GM12865 (cell line): ENCODE data around the gene CACNB4.

Experiments used
- DNase-seq: peaks from one replicate; pipeline ENCODE4 v3.0.0; 2010; ENCODE audit warnings: low read depth
- H3K4me3 ChIP-seq: 2 replicates; pipeline ENCODE4 v1.5.1; 2011; ENCODE audit warnings: mild to moderate bottlenecking, low read depth, low read length, control low read depth
- TF ChIP-seq, protein P1 (sequence below): IDR thresholded peaks from 2 replicates; pipeline ENCODE4 v1.5.1; 2011; ENCODE audit warnings: low read length, control low read depth, low read depth, inconsistent platforms; ENCODE audit not compliant: insufficient read depth; ENCODE audit errors: missing control alignments

The CACNB4 gene

DNA sequence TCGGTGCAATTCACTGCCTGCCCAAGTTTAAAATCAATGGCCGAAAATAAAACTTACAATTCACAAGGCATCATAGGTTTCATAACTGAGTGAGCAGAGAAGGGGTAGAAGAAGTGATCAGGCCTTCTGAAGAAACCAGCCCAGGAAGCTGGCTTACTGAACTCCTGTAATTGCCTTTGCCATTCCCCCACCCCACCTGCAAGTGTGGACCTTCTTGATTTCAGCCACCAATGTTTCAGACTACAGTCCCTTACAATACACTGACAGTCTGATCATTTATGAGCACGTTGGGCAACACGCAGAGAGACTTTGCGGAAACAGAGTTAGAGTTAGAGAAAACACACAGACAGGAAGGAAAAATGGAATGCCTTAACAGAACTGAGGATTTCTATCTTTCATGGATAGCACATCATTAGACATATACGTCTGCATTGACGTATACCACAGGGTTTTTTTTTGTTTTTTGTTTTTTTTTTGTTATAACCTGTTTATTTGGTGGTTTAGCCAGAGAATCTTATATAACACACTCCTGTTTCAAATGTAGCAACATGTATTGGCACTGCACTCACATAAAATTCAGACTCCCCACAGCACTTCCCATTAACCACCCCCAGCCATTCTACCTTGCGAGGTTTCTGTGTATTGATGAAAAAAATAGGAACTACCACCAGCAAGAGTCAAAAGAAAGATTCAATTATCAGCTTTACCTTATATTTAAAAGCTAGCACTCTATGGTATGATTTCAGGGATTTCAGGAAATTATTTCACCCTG, 126.4 kb downstream of the CACNB4 start:
- no peak overlapping the region for H3K4me3 ChIP-seq
- peak; percentile 78 for DNase-seq
- TF ChIP-seq, protein P1, sequence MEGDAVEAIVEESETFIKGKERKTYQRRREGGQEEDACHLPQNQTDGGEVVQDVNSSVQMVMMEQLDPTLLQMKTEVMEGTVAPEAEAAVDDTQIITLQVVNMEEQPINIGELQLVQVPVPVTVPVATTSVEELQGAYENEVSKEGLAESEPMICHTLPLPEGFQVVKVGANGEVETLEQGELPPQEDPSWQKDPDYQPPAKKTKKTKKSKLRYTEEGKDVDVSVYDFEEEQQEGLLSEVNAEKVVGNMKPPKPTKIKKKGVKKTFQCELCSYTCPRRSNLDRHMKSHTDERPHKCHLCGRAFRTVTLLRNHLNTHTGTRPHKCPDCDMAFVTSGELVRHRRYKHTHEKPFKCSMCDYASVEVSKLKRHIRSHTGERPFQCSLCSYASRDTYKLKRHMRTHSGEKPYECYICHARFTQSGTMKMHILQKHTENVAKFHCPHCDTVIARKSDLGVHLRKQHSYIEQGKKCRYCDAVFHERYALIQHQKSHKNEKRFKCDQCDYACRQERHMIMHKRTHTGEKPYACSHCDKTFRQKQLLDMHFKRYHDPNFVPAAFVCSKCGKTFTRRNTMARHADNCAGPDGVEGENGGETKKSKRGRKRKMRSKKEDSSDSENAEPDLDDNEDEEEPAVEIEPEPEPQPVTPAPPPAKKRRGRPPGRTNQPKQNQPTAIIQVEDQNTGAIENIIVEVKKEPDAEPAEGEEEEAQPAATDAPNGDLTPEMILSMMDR: no peak

DNA sequence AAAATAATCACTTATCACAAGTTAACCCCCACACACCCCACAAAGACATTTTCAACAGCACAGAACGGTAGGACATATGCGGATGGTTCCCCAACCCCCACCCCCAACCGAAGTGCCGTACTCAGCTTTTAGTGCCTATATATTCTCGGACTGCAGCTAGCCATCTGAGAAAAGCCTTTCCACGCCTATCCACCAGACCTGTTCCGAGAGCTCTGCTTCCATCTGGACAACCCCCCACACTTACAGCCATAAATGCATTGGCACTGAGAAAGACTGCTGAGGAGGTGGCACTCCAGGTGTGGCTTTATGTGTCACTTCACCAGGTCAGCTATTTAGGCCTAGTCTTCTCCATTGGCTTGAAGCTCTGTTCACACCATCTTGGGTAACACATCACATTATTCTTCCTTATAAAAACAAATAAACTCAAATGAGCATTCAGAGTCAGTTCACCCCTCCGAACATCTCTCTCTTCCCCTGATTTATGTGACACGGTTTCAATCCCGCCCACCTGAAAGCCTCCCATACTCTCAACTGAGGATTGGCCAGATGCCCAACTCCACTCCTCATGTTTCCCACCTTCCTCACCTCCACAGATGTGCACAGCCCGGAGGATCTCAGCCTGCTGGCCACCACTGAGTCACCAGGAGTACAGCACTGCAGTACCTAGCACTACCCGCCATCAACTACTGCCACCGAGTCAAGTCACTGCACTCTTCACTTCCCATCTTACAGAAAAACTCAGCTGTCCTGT, 127.4 kb downstream of the CACNB4 start:
- TF ChIP-seq, protein P1: no peak
- DNase-seq: no peak
- H3K4me3 ChIP-seq: no peak overlapping the region

DNA sequence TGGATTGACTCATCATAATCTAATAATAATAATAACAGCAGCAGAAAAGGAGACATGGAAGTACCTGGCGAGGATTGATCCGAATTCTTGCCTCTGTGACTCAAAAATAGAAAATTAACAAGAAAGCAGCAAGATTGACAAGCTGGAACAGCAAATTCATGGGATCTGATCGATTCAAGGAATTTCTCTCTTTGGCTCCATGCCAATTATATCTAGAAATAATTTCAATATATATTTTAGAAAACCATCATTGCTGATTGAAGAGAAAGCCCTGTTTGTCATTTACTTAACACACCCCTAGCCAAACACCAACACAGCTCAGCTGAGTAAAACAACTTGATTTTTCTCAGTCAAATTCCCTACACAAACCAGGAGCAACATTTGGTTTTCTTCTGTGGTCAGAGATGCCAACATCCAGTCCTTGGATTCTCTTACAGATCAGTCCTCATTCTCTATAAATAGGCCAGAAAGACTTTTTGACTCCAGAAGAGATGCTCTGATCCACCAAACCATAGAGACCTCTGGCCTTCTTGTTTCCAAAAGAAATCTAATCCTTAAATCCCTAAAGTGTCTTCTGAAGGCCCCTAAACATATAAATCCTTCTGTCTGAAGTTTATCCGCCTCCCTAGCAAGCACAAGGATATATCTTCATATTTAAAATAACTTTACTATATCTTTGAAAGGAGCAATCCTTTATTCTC, 129.9 kb downstream of the CACNB4 start:
- TF ChIP-seq, protein P1: no peak
- no peak overlapping the region for H3K4me3 ChIP-seq
- no peak for DNase-seq

DNA sequence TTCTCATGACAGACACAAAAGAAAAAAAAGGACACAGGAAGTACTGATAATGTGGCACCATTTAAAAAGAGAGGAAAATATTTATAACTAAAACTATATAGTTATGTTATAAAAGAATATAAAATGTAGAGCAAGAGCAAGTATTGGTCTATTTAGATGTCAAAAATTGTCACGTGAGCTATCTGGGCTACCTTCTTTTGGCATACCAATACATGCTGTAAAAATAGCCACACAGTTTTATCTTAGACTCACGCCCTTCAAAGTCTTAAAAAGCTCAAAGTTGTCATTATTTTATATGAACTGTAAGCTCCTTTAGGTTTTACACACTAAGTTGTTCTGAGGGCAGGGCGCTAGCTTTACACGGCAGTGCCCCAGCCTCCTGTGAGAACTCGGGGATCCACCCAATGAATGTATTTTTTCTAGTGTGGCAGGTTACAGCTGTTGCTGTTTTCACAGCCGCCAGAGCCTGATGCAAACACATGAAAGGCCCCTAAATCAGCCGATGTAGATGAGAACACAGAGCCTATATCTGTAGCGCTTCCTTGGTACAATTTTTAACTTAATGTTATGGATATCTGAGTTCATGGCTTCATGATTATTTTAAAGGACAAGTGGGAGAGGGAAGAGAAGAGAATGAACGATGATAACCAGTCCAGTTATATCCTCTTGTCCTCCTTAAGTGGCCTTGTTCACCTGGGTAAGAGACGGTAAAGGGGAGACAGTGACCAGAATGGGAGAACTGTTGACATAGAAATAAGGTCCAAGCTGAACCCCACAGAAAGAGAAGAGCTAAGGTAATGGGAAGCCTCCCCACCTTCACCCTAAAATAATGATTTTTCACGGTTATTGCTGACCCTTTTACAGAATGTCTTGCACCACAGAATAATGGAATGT, 130.8 kb downstream of the CACNB4 start:
- no peak overlapping the region for H3K4me3 ChIP-seq
- TF ChIP-seq, protein P1: no peak
- no peak for DNase-seq

GRCh38 chr2:151965884-151966283, 133.0 kb downstream of the CACNB4 start:
- TF ChIP-seq, protein P1: no peak
- H3K4me3 ChIP-seq: no peak overlapping the region
- DNase-seq: no peak

DNA sequence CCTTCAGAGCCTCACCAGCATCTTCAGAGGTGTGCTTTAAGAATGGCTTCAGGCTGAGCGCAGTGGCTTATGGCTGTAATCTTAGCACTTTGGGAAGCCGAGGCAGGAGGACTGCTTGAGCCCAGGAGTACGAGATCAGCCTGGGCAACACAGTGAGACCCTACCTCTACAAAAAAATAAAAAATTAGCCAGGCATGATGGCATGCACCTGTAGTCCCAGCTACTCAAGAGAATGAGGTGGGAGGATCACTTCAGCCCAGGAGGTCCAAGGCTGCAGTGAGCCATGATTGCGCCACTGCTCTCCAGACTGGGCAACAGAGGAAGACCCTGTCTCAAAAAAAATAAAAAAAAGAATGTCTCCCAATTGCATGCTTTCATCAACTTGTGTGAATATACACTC, 137.3 kb downstream of the CACNB4 start:
- DNase-seq: no peak
- TF ChIP-seq, protein P1: no peak

More for the DNA sequence above, 137.3 kb downstream of the CACNB4 start:
- no peak overlapping the region for H3K4me3 ChIP-seq
